GM23338 (cell line): Measurements from ENCODE around the gene TPM2. TPM values are rescaled to one million over a fixed set of nuclear protein-coding genes. Genes with fewer than 3 reads are reported as not detected.

ENCODE experiments used
- ATAC-seq: fragments of 200-7000 bp; cut with Tn5 transposase; 3 replicates; pipeline ENCODE4 v1.9.1; 2020
- DNase-seq: peaks from one replicate; pipeline ENCODE4 v3.0.0-alpha.2; 2015; ENCODE audit warnings: low spot score
- H2AFZ ChIP-seq: fragments of 200-600 bp; sonication (generic); 2 replicates; pipeline ENCODE4 v1.8.0; 2016; ENCODE audit warnings: antibody characterized with exemption, mild to moderate bottlenecking, moderate library complexity
- H3F3A ChIP-seq: fragments of 200-600 bp; sonication (generic); replicated peaks from 2 replicates; pipeline ENCODE4 v1.8.0; 2017; ENCODE audit warnings: antibody characterized with exemption, mixed run types, low read depth
- H3K27ac ChIP-seq: fragments of 200-600 bp; sonication (generic); 2 replicates; pipeline ENCODE4 v1.6.1; 2016; ENCODE audit warnings: low read depth
- H3K27me3 ChIP-seq: fragments of 200-600 bp; sonication (generic); 2 replicates; pipeline ENCODE4 v1.8.0; 2016; ENCODE audit warnings: mild to moderate bottlenecking, mixed run types, moderate library complexity; ENCODE audit not compliant: insufficient read depth
- H3K36me3 ChIP-seq: fragments of 200-600 bp; sonication (generic); 2 replicates; pipeline ENCODE4 v1.8.0; 2016; ENCODE audit warnings: mild to moderate bottlenecking; ENCODE audit not compliant: insufficient read depth
- H3K4me1 ChIP-seq: fragments of 200-600 bp; sonication (generic); 2 replicates; pipeline ENCODE4 v1.8.0; 2016; ENCODE audit warnings: mild to moderate bottlenecking, moderate library complexity; ENCODE audit not compliant: insufficient read depth
- H3K4me2 ChIP-seq: fragments of 200-600 bp; sonication (generic); 2 replicates; pipeline ENCODE4 v1.7.1; 2017; ENCODE audit warnings: mixed run types
- H3K4me3 ChIP-seq: fragments of 200-600 bp; sonication (generic); 2 replicates; pipeline ENCODE4 v1.6.1; 2016; ENCODE audit warnings: mixed run types
- H3K79me2 ChIP-seq: fragments of 200-600 bp; sonication (generic); replicated peaks from 2 replicates; pipeline ENCODE4 v1.8.0; 2017; ENCODE audit warnings: mild to moderate bottlenecking; ENCODE audit not compliant: insufficient read depth
- H3K9me2 ChIP-seq: fragments of 200-600 bp; sonication (generic); 2 replicates; pipeline ENCODE4 v1.8.0; 2017; ENCODE audit not compliant: insufficient read depth
- H4K20me1 ChIP-seq: fragments of 200-600 bp; sonication (generic); replicated peaks from 2 replicates; pipeline ENCODE4 v1.8.0; 2017; ENCODE audit warnings: mild to moderate bottlenecking; ENCODE audit not compliant: insufficient read depth
- H3K27ac Mint-ChIP-seq: 2 replicates; pipeline ENCODE4 v1.8.0; 2020; ENCODE audit warnings: inconsistent platforms, mild to moderate bottlenecking, moderate library complexity, mixed read lengths
- H3K27me3 Mint-ChIP-seq: 3 replicates; pipeline ENCODE4 v1.8.0; 2022; ENCODE audit warnings: low read depth, mild to moderate bottlenecking, moderate library complexity, mixed read lengths, inconsistent platforms; ENCODE audit not compliant: insufficient read depth, poor library complexity
- H3K36me3 Mint-ChIP-seq: 3 replicates; pipeline ENCODE4 v1.8.0; 2021; ENCODE audit warnings: low read depth, mild to moderate bottlenecking, inconsistent platforms, moderate library complexity, mixed read lengths
- H3K4me1 Mint-ChIP-seq: 3 replicates; pipeline ENCODE4 v1.8.0; 2020; ENCODE audit warnings: mild to moderate bottlenecking, inconsistent platforms, mixed read lengths
- H3K4me3 Mint-ChIP-seq: 3 replicates; pipeline ENCODE4 v1.8.0; 2021; ENCODE audit warnings: moderate library complexity, mild to moderate bottlenecking, inconsistent platforms, mixed read lengths
- H3K9me3 Mint-ChIP-seq: 3 replicates; pipeline ENCODE4 v1.8.0; 2020; ENCODE audit warnings: moderate library complexity, mild to moderate bottlenecking, inconsistent platforms, mixed read lengths
- CREB1 ChIP-seq: fragments of 250-450 bp; sonication (Bioruptor Pico); IDR thresholded peaks from 2 replicates; pipeline ENCODE4 v1.5.0; 2020; ENCODE audit warnings: low read depth, mild to moderate bottlenecking, moderate library complexity
- CTCF ChIP-seq, 2 experiments: fragments of 200-600 bp in 1 of 2; sonication (generic) in 1 of 2; conservative IDR thresholded peaks; 2 replicates each; pipeline versions ENCODE4 v1.5.1 to v1.6.1; 2016 to 2017; ENCODE audit warnings: antibody characterized with exemption in 2 of 2, low read depth in 2 of 2, mild to moderate bottlenecking in 2 of 2, moderate library complexity in 1 of 2
- ETS1 ChIP-seq: IDR thresholded peaks from 2 replicates; pipeline ENCODE4 v1.6.1; 2016; ENCODE audit warnings: antibody characterized with exemption
- EZH2 ChIP-seq: fragments of 200-600 bp; sonication (generic); IDR thresholded peaks from one replicate; pipeline ENCODE4 v1.8.0; 2017; ENCODE audit warnings: antibody characterized with exemption, mild to moderate bottlenecking, low read depth; ENCODE audit not compliant: unreplicated experiment
- EZH2phosphoT487 ChIP-seq: fragments of 200-600 bp; sonication (generic); IDR thresholded peaks from one replicate; pipeline ENCODE4 v1.8.1; 2018; ENCODE audit warnings: antibody characterized with exemption; ENCODE audit not compliant: unreplicated experiment
- JUNB ChIP-seq: IDR thresholded peaks from one replicate; pipeline ENCODE4 v1.6.1; 2016; ENCODE audit warnings: antibody characterized with exemption; ENCODE audit not compliant: unreplicated experiment
- NANOG ChIP-seq: IDR thresholded peaks from 2 replicates; pipeline ENCODE4 v1.6.1; 2016; ENCODE audit warnings: antibody characterized with exemption, borderline replicate concordance
- POLR2AphosphoS5 ChIP-seq: IDR thresholded peaks from 2 replicates; pipeline ENCODE4 v1.6.1; 2016; ENCODE audit warnings: antibody characterized with exemption, low read depth
- REST ChIP-seq: IDR thresholded peaks from one replicate; pipeline ENCODE4 v1.6.1; 2018; ENCODE audit warnings: antibody characterized with exemption; ENCODE audit not compliant: unreplicated experiment
- STAT1 ChIP-seq: IDR thresholded peaks from one replicate; pipeline ENCODE4 v1.6.1; 2016; ENCODE audit warnings: antibody characterized with exemption; ENCODE audit not compliant: unreplicated experiment
- ZNF114 ChIP-seq: fragments of 250-450 bp; sonication (Bioruptor Pico); IDR thresholded peaks from 2 replicates; pipeline ENCODE4 v1.5.0; 2020; ENCODE audit warnings: mild to moderate bottlenecking, moderate library complexity
- ZNF331 ChIP-seq: fragments of 250-450 bp; sonication (Bioruptor Pico); IDR thresholded peaks from 2 replicates; pipeline ENCODE4 v1.5.0; 2020; ENCODE audit warnings: low read depth, mild to moderate bottlenecking, moderate library complexity
- polyA plus RNA-seq: library from polyadenylated mRNA; unstranded; fragments of >200 nt; fragmentation: Nextera tagmentation; extraction: Ambion mirVana; gene quantifications from 2 replicates; pipeline ENCODE4 v1.2.1, GENCODE V29; 2016
- total RNA-seq: library from RNA; depleted of rRNA; stranded (reverse); fragments of >200 nt; shearing (Covaris generic); gene quantifications from 2 replicates; pipeline ENCODE4 v1.2.3, GENCODE V29; 2014
- TF ChIP-seq, protein P1 (sequence below): fragments of 250-450 bp; sonication (Bioruptor Pico); IDR thresholded peaks from 2 replicates; pipeline ENCODE4 v1.5.0; 2020; ENCODE audit warnings: mild to moderate bottlenecking, moderate library complexity

TPM2 gene
- total and polyA plus RNA-seq, 2 experiments from 2014 or later = 116 to 488 TPM

GRCh38 chr9:35684921-35685320 is 4.8 kb downstream of the TPM2 start:
- Histone ChIP-seq H3K27me3 (no peaks in the 10 kb centered on the region), H3F3A (peaks cover 22% of the 10 kb centered on the region), H3K4me1 (peaks cover 28% of the 10 kb centered on the region), H3K27ac (no peak overlapping the region), H3K9me2 (no peaks in the 10 kb centered on the region), H3K36me3 (peaks cover 26% of the 10 kb centered on the region), H2AFZ (no peak overlapping the region), H4K20me1 (peaks cover 9% of the 10 kb centered on the region), H3K4me3 (no peak overlapping the region), H3K4me2 (no peak overlapping the region), H3K79me2 (peaks cover 22% of the 10 kb centered on the region)
- H3K27ac Mint-ChIP-seq = no peak overlapping the region
- ATAC-seq (no peak), DNase-seq (no peak)
- peaks cover 10% of the 10 kb centered on the region for H3K27me3 Mint-ChIP-seq
- H3K4me1 Mint-ChIP-seq = peaks cover 43% of the 10 kb centered on the region
- no peaks in the 10 kb centered on the region for H3K9me3 Mint-ChIP-seq
- H3K36me3 Mint-ChIP-seq = peaks cover 69% of the 10 kb centered on the region
- TF ChIP-seq CTCF (conservative IDR thresholded peaks at IDR 0.05; ENCODE audit: low read depth in 2 of 2) (no peak), STAT1 (no peak), CREB1 (CRISPR knock-in tag) (no peak), EZH2 (no peak), ZNF114 (CRISPR knock-in tag) (no peak), POLR2AphosphoS5 (no peak), NANOG (no peak), JUNB (no peak), ZNF331 (no peak), REST (no peak), EZH2phosphoT487 (no peak), ETS1 (no peak)
- TF ChIP-seq, protein P1, sequence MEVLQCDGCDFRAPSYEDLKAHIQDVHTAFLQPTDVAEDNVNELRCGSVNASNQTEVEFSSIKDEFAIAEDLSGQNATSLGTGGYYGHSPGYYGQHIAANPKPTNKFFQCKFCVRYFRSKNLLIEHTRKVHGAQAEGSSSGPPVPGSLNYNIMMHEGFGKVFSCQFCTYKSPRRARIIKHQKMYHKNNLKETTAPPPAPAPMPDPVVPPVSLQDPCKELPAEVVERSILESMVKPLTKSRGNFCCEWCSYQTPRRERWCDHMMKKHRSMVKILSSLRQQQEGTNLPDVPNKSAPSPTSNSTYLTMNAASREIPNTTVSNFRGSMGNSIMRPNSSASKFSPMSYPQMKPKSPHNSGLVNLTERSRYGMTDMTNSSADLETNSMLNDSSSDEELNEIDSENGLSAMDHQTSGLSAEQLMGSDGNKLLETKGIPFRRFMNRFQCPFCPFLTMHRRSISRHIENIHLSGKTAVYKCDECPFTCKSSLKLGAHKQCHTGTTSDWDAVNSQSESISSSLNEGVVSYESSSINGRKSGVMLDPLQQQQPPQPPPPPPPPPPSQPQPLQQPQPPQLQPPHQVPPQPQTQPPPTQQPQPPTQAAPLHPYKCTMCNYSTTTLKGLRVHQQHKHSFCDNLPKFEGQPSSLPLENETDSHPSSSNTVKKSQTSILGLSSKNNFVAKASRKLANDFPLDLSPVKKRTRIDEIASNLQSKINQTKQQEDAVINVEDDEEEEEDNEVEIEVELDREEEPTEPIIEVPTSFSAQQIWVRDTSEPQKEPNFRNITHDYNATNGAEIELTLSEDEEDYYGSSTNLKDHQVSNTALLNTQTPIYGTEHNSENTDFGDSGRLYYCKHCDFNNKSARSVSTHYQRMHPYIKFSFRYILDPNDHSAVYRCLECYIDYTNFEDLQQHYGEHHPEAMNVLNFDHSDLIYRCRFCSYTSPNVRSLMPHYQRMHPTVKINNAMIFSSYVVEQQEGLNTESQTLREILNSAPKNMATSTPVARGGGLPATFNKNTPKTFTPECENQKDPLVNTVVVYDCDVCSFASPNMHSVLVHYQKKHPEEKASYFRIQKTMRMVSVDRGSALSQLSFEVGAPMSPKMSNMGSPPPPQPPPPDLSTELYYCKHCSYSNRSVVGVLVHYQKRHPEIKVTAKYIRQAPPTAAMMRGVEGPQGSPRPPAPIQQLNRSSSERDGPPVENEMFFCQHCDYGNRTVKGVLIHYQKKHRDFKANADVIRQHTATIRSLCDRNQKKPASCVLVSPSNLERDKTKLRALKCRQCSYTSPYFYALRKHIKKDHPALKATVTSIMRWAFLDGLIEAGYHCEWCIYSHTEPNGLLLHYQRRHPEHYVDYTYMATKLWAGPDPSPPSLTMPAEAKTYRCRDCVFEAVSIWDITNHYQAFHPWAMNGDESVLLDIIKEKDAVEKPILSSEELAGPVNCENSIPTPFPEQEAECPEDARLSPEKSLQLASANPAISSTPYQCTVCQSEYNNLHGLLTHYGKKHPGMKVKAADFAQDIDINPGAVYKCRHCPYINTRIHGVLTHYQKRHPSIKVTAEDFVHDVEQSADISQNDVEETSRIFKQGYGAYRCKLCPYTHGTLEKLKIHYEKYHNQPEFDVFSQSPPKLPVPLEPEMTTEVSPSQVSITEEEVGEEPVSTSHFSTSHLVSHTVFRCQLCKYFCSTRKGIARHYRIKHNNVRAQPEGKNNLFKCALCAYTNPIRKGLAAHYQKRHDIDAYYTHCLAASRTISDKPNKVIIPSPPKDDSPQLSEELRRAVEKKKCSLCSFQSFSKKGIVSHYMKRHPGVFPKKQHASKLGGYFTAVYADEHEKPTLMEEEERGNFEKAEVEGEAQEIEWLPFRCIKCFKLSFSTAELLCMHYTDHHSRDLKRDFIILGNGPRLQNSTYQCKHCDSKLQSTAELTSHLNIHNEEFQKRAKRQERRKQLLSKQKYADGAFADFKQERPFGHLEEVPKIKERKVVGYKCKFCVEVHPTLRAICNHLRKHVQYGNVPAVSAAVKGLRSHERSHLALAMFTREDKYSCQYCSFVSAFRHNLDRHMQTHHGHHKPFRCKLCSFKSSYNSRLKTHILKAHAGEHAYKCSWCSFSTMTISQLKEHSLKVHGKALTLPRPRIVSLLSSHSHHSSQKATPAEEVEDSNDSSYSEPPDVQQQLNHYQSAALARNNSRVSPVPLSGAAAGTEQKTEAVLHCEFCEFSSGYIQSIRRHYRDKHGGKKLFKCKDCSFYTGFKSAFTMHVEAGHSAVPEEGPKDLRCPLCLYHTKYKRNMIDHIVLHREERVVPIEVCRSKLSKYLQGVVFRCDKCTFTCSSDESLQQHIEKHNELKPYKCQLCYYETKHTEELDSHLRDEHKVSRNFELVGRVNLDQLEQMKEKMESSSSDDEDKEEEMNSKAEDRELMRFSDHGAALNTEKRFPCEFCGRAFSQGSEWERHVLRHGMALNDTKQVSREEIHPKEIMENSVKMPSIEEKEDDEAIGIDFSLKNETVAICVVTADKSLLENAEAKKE (CRISPR knock-in tag) = no peak
- H3K4me3 Mint-ChIP-seq = no peak overlapping the region
